Measurements from ENCODE around the gene KCNQ1OT1.

DNA sequence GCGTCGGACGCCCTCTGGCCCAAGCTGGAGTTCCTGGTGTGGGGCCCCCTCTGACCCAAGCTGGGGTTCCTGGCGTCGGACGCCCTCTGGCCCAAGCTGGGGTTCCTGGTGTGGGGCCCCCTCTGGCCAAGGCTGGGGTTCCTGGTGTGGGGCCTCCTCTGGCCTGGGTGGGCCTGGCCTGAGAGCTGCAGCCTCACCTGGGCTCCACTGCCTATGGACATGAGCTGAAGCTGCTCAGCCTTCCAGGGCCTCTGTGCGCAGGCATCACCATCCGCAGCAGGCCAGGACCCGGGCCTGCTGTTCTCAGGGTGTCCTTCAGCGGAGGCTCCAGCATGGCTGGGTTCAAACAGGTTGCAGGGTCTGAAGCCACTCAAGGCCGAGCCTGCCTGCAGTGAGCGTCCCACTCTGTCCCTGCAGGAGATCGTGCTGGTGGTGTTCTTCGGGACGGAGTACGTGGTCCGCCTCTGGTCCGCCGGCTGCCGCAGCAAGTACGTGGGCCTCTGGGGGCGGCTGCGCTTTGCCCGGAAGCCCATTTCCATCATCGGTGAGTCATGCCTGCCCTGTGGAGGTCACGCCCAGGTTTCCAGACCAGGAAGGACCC, 129.5 kb downstream of the KCNQ1OT1 start:
- no peak for TF ChIP-seq RAD21 (IDR thresholded peaks at IDR 0.05; ENCODE audit: low read length)
- TF ChIP-seq TAF1 (IDR thresholded peaks at IDR 0.05; ENCODE audit: borderline replicate concordance, low read depth, low read length): no peak
- TF ChIP-seq, protein P1, sequence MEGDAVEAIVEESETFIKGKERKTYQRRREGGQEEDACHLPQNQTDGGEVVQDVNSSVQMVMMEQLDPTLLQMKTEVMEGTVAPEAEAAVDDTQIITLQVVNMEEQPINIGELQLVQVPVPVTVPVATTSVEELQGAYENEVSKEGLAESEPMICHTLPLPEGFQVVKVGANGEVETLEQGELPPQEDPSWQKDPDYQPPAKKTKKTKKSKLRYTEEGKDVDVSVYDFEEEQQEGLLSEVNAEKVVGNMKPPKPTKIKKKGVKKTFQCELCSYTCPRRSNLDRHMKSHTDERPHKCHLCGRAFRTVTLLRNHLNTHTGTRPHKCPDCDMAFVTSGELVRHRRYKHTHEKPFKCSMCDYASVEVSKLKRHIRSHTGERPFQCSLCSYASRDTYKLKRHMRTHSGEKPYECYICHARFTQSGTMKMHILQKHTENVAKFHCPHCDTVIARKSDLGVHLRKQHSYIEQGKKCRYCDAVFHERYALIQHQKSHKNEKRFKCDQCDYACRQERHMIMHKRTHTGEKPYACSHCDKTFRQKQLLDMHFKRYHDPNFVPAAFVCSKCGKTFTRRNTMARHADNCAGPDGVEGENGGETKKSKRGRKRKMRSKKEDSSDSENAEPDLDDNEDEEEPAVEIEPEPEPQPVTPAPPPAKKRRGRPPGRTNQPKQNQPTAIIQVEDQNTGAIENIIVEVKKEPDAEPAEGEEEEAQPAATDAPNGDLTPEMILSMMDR (IDR thresholded peaks at IDR 0.05): no peak

All from SK-N-SH (cell line).